Measurements from ENCODE around the gene KRT37.

KRT37 gene

DNA sequence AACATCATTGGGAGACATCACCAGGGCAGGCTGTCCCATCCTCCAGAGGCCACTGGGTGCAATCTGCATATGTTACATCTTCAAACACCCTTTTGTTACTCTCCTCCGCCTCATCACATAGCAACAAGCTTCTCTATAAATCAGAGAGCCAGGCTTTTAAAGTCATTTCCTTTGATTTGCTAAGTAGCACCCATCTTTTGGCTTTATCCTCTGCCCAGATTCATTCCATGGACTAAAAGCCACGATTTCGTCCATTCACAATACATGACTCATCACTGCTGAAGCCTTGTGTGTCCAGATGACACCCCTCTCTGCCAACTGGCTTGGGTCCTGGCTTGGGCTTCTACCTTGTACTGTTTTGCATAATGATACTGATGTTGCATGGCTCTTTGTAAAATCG is 18.4 kb upstream of the KRT37 start:
- in situ Hi-C loops (cut with HindIII; ENCODE audit: low sequenced_read_pairs) = no loop called here
- TF ChIP-seq, protein P1, sequence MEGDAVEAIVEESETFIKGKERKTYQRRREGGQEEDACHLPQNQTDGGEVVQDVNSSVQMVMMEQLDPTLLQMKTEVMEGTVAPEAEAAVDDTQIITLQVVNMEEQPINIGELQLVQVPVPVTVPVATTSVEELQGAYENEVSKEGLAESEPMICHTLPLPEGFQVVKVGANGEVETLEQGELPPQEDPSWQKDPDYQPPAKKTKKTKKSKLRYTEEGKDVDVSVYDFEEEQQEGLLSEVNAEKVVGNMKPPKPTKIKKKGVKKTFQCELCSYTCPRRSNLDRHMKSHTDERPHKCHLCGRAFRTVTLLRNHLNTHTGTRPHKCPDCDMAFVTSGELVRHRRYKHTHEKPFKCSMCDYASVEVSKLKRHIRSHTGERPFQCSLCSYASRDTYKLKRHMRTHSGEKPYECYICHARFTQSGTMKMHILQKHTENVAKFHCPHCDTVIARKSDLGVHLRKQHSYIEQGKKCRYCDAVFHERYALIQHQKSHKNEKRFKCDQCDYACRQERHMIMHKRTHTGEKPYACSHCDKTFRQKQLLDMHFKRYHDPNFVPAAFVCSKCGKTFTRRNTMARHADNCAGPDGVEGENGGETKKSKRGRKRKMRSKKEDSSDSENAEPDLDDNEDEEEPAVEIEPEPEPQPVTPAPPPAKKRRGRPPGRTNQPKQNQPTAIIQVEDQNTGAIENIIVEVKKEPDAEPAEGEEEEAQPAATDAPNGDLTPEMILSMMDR (IDR thresholded peaks at IDR 0.05; ENCODE audit: low read depth, low read length, missing control alignments) = no peak
- no peak overlapping the region for H3K4me3 ChIP-seq (ENCODE audit: low read depth, low read length)
- DNase-seq (ENCODE audit: low read depth) = no peak

DNA sequence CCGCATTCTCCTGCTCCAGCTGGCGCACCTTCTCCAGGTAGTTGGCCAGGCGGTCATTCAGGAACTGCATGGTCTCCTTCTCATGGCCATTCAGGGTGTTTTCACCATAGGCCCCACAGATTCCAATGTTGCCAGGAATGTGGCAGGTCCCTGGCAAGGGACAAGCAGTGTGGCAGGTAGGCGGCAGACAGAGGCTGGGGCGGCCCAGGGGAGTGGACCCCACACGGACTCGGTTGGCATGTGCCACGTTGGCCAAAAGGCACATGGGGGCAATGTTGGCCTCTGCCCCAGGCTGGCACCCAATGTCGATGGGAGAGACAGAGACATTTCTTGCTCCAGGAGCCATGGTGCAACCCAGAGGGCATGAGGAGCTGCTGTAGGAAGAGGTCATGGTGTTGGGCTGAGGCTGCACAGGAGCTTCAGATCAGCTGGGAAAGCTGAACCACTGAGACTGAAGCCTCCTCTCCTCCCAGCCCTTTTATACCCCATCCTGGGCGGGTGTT is 16.2 kb upstream of the KRT37 start, which contains the start of gene KRT38:
Gene KRT38 (minus strand): TSS at position 453 of the 503 bp plus-strand sequence. CDS start 62 bp downstream, at position 391.
- H3K4me3 ChIP-seq (ENCODE audit: low read depth, low read length) = no peak within 1 kb of the TSS
- DNase-seq (ENCODE audit: low read depth) = no peak
- TF ChIP-seq, protein P1 (IDR thresholded peaks at IDR 0.05; ENCODE audit: low read depth, low read length, missing control alignments) = no peak
- in situ Hi-C loops (cut with HindIII; ENCODE audit: low sequenced_read_pairs) = no loop called here

DNA sequence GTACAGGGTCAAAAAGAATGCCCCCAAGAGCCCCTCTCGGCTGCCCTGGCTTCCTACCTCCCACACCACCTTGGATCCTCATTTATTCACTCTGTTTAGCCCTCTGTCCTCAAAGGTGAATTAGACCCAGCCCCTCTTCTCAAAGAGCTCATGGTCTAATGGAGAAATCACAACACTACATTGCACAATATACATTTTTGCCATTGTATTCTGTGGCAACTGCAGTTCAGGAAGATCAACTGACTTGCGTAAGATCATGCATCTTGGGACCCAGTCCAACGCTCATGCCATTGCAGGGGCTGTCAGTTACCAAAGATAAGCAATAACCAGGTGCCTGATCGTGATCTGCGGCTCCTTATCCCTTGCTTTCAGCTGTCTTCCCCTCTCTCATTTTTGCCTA is 15.0 kb upstream of the KRT37 start:
- no peak overlapping the region for H3K4me3 ChIP-seq (ENCODE audit: low read depth, low read length)
- in situ Hi-C loops (cut with HindIII; ENCODE audit: low sequenced_read_pairs) = no loop called here
- DNase-seq (ENCODE audit: low read depth) = no peak
- TF ChIP-seq, protein P1 (IDR thresholded peaks at IDR 0.05; ENCODE audit: low read depth, low read length, missing control alignments) = no peak

DNA sequence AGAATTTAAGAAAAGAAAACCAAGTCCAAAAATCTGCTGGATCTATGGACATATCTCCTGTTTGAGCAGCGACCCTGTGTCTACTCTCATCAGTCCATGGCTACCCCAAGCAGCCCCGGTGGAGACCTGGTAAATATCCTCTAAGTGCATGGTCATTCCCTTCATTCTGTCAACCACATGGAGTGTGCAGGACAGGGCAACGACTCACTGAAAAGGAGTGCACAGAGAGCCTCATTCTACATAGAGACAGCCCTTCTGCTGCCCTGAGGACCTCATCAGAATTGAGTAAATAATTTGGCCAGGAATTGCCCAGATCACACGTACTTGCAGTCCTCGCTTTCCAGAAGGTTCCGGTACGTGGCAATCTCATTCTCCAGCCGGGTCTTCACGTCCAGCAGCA is 13.4 kb upstream of the KRT37 start:
- DNase-seq (ENCODE audit: low read depth) = no peak

DNA sequence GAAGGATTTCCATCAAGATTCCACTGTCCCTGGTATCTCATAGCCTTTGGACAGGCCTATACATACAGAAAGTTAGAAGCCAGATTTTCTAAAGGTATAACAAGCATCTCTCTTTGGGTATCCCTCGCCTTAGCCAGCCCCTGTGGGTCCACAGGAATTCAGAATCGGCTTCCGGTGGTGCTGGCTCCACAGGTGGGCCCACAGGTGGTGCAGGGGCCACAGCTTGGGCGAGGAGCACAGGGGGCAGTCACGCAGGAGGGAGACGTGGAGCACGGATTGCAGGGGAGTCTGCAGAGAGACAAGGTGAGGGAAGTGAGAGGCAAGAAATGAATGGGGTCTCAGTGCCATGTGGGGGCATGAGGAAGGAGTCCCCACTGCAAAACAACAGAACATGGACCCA is 12.9 kb upstream of the KRT37 start:
- in situ Hi-C loops (cut with HindIII; ENCODE audit: low sequenced_read_pairs) = no loop called here
- no peak for DNase-seq (ENCODE audit: low read depth)
- no peak overlapping the region for H3K4me3 ChIP-seq (ENCODE audit: low read depth, low read length)
- TF ChIP-seq, protein P1 (IDR thresholded peaks at IDR 0.05; ENCODE audit: low read depth, low read length, missing control alignments) = no peak

More for the DNA sequence above, 13.4 kb upstream of the KRT37 start:
- TF ChIP-seq, protein P1 (IDR thresholded peaks at IDR 0.05; ENCODE audit: low read depth, low read length, missing control alignments) = no peak
- in situ Hi-C loops (cut with HindIII; ENCODE audit: low sequenced_read_pairs) = no loop called here
- no peak overlapping the region for H3K4me3 ChIP-seq (ENCODE audit: low read depth, low read length)

DNA sequence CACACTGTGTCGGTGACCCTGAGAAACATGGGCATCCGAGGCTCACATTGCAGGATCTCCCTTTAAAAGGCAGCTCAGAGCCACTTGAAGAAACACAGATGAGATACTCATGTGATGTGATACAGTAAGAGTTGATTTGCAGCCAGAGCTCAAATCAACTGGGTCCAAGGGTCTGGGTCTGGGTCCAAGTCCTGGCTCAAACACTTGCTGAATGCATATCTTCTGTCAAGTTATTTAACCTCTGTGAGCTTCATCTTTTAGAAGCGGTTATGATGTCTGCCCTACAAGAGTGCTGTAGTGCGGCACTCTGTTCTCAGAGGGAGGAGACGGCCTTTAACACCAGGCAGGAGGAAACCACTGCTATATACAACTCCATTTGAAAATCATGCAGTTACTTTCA is 10.0 kb upstream of the KRT37 start:
- DNase-seq (ENCODE audit: low read depth) = no peak
- H3K4me3 ChIP-seq (ENCODE audit: low read depth, low read length) = no peak overlapping the region
- TF ChIP-seq, protein P1 (IDR thresholded peaks at IDR 0.05; ENCODE audit: low read depth, low read length, missing control alignments) = no peak
- in situ Hi-C loops (cut with HindIII; ENCODE audit: low sequenced_read_pairs) = no loop called here

Data from astrocyte of the cerebellum (primary cell).